Esophagus squamous epithelium (tissue), 4 donors: ENCODE measurements around the gene DCTN4.

Experiments used
- CTCF ChIP-seq, 6 experiments: fragments of 450-650 bp in 4 of 6; fragments of 200-600 bp in 2 of 6; sonication (generic) in 2 of 6; IDR thresholded peaks; one replicate each; pipeline ENCODE4 v1.5.1; 2016 to 2019; ENCODE audit warnings: antibody characterized with exemption in 6 of 6, mild to moderate bottlenecking in 4 of 6, moderate library complexity in 4 of 6
- POLR2A ChIP-seq, 4 donors: fragments of 450-650 bp; IDR thresholded peaks; one replicate each; pipeline ENCODE4 v1.6.1; 2017; ENCODE audit warnings: antibody characterized with exemption in 4 of 4, mild to moderate bottlenecking in 4 of 4, moderate library complexity in 3 of 4

GRCh38 chr5:150778517-150779396 lies 19.9 kb upstream of the DCTN4 start, which contains the start of gene SMIM3:
- TF ChIP-seq CTCF (IDR thresholded peaks at IDR 0.05) (peak in 3 of 6 experiments; percentile 28 to 39 (median 31)), POLR2A (IDR thresholded peaks at IDR 0.05) (peak in 2 of 4 donors; percentile 85 to 92)
